Fibroblast of peridontal ligament (primary cell): ENCODE measurements around the gene FPGS.
"Not testable (repeated sequence)": the region's sequence is repeated elsewhere in the genome, so short reads cannot be mapped to it uniquely, and the experiment has no call there.

Experiments
- DNase-seq: peaks from one replicate; pipeline ENCODE4 v3.0.0-alpha.2; 2010; ENCODE audit errors: extremely low read depth

Gene FPGS

DNA sequence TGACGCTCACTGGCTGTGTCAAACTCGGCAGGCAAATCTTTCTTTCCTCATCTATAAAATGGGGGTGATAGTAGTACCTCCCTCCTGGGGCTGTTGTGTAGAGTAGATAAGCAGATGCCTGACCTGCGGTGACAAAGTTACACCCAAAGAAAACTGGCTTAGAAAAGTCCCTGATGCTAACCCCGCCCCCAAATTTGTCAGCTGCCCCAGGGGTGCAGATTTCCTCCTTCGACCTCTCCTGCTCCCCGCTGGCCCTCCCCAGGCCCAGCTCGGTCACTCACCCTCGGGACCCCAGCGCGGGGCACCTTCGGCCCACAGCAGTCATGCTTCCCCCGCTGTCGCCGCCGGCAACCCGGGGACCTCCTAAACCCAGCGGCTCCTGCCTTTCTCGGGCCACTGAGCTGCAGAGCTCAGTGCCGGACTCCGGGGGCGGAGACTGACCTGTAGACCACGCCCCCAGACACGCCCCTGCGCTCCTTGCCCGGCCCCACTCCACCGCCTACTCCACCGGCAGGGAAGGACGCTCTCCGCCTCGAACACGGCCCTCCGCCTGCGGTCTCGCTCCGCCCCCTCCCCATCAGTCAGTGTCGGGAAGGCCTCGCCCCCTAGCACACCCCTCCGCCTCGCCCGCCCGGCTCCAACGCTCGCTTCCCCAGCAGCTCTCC lies 31.6 kb upstream of the FPGS start:
- DNase-seq = peak; percentile 89

GRCh38 chr9:127771570-127772189 lies 31.0 kb upstream of the FPGS start:
- DNase-seq = no peak

GRCh38 chr9:127772603-127773002 lies 30.1 kb upstream of the FPGS start:
- no peak for DNase-seq

GRCh38 chr9:127773272-127773671 lies 29.4 kb upstream of the FPGS start:
- no peak for DNase-seq

GRCh38 chr9:127773981-127774380 lies 28.7 kb upstream of the FPGS start:
- DNase-seq = no peak

GRCh38 chr9:127776195-127776923 lies 26.3 kb upstream of the FPGS start:
- DNase-seq = no peak

GRCh38 chr9:127776924-127777289 lies 25.8 kb upstream of the FPGS start:
- DNase-seq = no peak

DNA sequence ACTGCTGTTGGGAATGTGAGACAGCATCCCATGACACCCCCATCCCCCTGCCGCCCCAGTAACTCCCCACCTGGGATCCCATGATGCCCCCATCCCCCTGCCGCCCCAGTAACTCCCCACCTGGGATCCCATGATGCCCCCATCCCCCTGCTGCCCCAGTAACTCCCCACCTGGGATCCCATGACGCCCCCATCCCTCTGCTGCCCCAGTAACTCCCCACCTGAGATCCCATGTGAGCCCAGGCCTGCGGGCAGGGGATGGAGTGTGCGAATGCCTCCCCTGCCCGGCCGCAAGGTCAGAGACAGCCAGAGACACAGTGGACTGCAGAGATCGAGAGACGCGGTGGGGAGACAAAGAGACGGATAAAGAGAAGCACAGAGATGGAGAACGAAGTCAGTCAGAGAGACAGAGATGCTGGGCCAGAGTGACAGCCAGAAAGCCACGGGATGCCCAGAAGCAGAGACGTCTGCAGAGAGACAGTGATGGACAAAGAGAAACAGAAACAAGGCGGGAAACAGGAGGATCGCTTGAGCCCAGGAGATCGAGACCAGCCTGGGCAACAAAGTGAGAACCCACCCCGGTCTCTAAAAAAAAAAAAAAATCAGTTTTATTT lies 25.2 kb upstream of the FPGS start:
- DNase-seq = no peak

GRCh38 chr9:127778280-127779135 lies 24.2 kb upstream of the FPGS start, which contains the start of gene SH2D3C:
Gene SH2D3C (minus strand): TSS chr9:127778666. CDS start chr9:127778627, 39 bp downstream.
- no peak for DNase-seq

- peak; percentile 29 for DNase-seq
Measured at GRCh38 chr9:127779136-127779981, 23.3 kb upstream of the FPGS start.

GRCh38 chr9:127780126-127780885 lies 22.4 kb upstream of the FPGS start:
- no peak for DNase-seq

- not testable (repeated sequence) for DNase-seq
Measured at GRCh38 chr9:127780909-127781308, 21.8 kb upstream of the FPGS start.

DNA sequence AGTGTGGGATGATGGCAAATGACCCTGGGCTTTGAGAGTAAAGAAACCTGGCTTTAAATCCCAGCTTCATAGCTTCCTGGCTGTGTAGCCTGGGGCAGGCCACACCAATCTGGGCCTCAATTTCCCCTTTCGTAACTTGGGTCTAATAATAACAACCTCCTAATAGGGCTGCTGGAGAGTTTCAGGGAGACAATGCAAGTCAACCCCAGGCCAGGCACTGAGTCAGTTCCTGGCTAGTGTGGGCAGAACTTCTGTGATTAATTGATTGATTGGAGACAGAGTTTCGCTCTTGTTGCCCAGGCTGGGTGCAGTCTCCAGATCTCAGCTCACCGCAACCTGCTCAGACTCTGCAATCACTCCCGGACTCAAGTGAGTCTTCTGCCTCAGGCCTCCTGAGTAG lies 20.9 kb upstream of the FPGS start:
- no peak for DNase-seq

DNA sequence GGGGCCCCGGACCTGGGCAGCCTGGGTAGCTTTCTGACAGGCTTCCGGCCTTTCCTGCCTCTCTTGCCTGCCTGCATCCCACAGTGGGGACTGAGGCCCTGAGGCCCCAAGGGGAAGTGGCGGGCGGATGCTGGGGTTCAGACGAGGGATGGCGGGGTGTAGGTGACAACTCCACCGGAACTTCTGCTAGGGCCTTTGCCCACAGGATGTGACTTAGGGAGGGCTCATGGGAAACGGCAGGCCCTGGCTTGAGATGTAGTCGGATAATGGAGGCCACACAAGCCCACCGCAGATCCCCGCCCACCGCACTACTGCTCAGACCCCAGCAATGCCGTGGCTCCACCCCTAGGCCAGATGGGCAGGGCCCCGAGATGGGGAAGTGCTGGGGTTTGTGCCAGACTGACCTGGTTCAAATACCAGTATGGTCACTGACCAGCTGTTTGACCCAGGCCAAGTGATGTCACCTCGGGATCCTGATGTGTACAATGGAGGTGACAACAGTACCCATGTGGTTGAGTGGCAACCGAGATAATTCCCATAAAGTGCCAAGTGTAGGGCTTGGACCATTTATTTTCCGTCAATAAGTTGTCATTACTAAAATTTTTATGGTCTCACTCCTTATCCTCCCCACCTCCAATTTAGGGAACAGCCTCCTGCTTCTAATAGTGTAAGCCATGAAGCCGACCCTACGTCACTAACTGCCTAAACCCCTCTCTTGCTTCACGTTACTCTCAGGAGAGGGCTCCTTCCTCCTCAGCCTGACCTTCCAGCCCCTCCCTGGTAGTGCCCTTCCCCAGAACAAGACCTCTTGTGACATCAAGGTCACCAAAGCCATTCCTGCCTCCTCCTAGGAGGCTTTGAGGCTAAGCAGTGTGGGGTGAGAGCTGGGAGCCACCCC lies 19.3 kb upstream of the FPGS start:
- no peak for DNase-seq

DNA sequence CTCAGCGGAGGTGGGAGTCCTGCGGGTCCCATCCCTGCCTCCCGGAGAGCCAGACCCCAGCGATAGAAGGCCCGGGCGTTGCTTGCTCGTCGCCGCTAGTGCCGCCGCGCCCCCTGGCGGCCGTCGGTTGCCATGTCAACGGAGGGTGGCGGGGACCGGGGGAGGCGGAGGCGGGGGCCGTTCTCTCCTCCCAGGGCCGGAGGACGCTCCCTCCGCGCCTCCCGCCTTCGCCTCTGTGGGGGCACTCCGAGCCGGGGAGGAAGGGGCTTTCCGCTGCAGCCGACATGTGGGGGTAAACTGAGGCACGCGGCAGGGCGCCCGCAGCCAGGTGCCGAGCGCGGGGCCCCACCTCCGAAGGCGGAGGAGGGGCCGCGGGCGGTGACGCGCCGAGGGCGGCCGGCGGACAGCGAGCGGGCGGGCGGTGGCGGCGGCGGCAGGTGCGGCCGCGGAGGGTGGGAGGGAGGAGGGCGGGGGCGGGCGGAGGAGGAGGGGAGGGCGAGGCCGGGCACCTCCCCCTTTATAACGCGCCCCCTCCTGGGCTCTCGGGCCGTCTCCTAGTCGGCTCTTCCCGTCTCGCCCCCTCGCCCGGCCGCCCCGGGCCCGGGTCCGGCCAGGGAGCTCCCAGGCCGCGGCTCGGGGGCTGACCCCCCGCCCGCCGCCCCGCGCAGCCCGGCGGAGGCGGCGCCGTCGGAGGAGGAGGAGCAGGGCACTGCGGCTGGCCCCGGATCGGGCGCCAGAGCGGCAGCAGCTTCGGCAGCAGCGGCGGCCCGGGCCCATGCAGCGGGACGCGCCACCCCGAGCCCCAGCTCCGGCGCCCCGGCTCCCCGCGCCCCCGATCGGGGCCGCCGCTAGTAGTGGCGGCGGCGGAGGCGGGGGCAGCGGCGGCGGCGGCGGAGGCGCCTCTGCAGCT lies 17.4 kb upstream of the FPGS start:
- peak; percentile 65 for DNase-seq

DNA sequence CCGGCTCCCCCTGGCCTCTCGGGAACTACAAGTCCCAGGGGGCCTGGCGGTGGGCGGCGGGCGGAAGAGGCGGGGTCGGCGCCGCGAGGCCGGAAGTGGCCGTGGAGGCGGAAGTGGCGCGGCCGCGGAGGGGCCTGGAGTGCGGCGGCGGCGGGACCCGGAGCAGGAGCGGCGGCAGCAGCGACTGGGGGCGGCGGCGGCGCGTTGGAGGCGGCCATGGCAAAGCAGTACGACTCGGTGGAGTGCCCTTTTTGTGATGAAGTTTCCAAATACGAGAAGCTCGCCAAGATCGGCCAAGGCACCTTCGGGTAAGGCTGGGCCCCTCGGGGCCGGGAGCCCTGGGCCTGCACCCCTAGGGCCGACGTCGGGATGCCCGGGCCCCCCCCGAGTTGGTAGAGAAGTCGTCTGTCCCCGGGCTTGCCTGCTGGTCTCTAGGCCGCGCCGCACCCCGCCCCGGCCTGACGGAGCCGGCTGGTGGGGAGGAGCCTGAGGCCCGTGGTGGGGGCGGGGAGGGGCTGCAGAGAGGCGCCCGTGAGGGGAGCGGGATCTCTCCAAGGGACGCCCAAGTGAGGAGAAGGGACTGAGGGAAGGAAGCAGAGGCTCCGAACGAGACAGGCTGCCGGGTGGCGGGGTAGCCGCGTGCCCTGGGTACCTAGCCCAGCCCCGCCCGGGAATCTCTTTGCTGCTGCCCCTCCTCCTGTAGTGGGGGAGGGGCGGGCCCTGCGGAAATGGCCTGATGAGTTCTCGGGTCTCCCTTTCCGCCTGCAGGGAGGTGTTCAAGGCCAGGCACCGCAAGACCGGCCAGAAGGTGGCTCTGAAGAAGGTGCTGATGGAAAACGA lies 16.5 kb upstream of the FPGS start, which contains the start of gene CDK9:
TSS of gene CDK9 (plus strand) at position 102 of the 840 bp plus-strand sequence. CDS start at position 217, 115 bp downstream.
- peak; percentile 76 for DNase-seq

GRCh38 chr9:127786773-127787104 lies 15.9 kb upstream of the FPGS start:
- DNase-seq = peak; percentile 42
